ENCODE data around the gene TMPO.

TMPO gene

DNA sequence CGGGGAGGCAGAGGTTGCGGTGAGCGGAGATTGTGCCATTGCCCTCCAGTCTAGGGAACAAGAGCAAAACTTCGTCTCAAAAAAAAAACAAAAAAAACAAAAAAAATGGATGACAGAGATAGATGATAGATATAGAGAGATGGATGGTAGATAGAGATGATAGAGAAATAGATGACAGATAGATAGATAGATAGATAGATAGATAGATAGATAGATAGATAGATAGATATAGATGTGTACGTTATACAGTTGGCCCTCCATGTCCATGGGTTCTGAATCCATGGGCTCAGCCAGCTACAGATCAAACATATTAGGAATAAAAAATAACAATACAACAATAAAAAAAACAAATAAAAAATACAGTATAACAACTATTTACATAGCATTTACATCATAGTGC lies 65.3 kb downstream of the TMPO start:
- ChIA-PET POLR2A (interaction anchor here (1.3 kb wide), 1 partner anchor 13 kb away, joined by 4 read pairs; the partner anchor contains the start of gene SLC25A3), CTCF (interaction anchor here (0.7 to 2.8 kb wide), 2 partner anchors 14 to 27 kb away, joined by 3 to 13 read pairs; no protein-coding TSS in a partner anchor)
- no peak for TF ChIP-seq FOXM1 (IDR thresholded peaks at IDR 0.05; ENCODE audit: borderline replicate concordance)
- TF ChIP-seq FOXA1 (IDR thresholded peaks at IDR 0.05): no peak
- no peak for TF ChIP-seq SP1 (IDR thresholded peaks at IDR 0.05)
- TF ChIP-seq LEF1 (IDR thresholded peaks at IDR 0.05; ENCODE audit: borderline replicate concordance): no peak
- no peak for TF ChIP-seq ELF4 (IDR thresholded peaks at IDR 0.05)
- no peak for DNase-seq (ENCODE audit: extremely low spot score)

DNA sequence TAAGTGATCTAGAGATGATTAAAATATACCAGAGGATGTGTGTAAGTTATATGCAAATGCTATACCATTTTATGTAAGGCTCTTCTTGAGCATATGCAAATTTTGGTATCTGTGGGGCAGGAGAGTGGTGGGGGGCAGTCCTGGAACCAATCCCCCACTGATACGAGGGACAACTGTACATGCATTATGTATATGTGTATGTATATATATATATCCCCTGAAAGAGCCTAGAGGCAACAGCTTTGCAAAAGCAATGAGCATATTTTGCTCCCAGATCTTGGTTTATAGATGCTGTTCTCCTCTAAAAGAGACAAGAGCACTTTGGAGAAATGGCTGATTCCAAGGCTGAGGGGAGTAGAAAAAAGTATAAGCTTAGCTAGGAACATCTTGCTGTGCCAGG lies 65.7 kb downstream of the TMPO start:
- TF ChIP-seq FOXM1 (IDR thresholded peaks at IDR 0.05; ENCODE audit: borderline replicate concordance): no peak
- CTCF ChIA-PET: interaction anchor here (0.5 to 2.8 kb wide), 3 partner anchors 10 to 26 kb away, joined by 3 to 13 read pairs (median 3); no protein-coding TSS in a partner anchor
- POLR2A ChIA-PET: interaction anchor here (1.3 kb wide), 1 partner anchor 13 kb away, joined by 4 read pairs; the partner anchor contains the start of gene SLC25A3
- DNase-seq (ENCODE audit: extremely low spot score): no peak

DNA sequence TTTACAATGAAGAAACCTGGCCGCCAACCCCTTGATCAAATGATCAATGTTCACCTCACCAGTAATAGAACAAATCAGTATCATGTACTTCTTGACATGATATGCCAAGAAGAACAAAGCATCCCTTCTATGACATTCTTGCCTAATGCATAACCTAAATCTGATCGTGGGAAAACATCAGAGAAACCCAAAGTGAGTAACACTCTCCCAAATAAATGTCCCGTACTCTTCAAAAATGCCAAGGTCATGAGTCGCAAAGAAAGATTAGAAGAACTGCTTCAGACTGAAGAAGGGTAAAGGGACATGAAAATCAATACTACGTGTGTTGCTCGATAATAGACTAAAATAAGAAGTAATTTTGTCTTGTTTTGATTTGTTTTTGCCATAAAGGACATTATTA lies 66.7 kb downstream of the TMPO start:
- ChIA-PET POLR2A (interaction anchor here (1.3 kb wide), 1 partner anchor 12 kb away, joined by 4 read pairs; the partner anchor contains the start of gene SLC25A3), CTCF (no interaction called here)
- DNase-seq (ENCODE audit: extremely low spot score): no peak
- TF ChIP-seq ELF4 (IDR thresholded peaks at IDR 0.05): no peak
- no peak for TF ChIP-seq BHLHE40 (IDR thresholded peaks at IDR 0.05; ENCODE audit: borderline replicate concordance)
- no peak for TF ChIP-seq CTBP1 (IDR thresholded peaks at IDR 0.05; ENCODE audit: borderline replicate concordance)
- no peak for TF ChIP-seq TARDBP (IDR thresholded peaks at IDR 0.05)
- no peak for TF ChIP-seq FOXK2 (IDR thresholded peaks at IDR 0.05)
- TF ChIP-seq ZNF384 (IDR thresholded peaks at IDR 0.05): no peak
- no peak for TF ChIP-seq L3MBTL2 (conservative IDR thresholded peaks at IDR 0.05)

DNA sequence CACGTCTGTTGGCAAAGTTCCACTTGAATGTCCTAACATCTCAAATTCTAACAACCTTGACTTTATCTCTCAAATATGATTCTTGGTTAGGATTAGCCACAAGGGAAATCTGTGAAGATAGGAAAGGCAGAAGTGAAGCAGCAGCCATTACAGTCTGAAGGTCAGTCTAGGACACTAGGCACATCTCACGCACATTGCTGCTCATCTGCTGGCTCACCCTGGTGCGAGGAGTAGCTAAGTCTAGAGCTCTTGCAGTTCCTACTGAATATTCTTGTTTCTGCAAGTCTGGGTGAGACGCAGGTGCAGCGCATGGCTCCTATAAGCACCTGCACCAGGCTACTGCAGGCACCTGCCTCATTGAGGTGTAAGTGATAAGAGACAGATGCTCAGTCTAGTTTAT lies 71.7 kb downstream of the TMPO start:
- TF ChIP-seq SP1 (IDR thresholded peaks at IDR 0.05) (no peak), ARNT (IDR thresholded peaks at IDR 0.05) (no peak)
- ChIA-PET CTCF (no interaction called here), POLR2A (no interaction called here)
- DNase-seq (ENCODE audit: extremely low spot score): no peak

DNA sequence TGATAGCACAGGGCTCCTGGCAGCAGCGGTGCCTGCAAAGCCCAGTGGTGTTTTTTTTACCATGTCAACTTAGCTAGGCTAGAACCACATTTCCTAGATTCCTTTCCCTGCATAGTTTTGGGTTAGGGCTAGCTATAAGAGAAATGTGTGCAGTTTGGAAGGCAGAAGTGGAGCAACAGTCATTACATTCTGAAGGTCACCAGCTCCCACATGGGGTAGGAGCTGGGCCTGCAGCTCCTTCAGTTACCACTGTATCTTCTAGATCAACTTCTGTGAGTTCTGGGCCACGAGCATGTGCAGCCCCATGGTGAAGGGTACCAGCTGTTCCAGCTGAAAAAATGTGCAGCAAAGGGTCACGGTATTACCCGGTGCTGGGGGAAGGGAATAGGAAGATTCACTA lies 75.8 kb downstream of the TMPO start:
- TF ChIP-seq HDGF (IDR thresholded peaks at IDR 0.05; ENCODE audit: borderline replicate concordance) (no peak), FOXK2 (IDR thresholded peaks at IDR 0.05) (no peak), BHLHE40 (IDR thresholded peaks at IDR 0.05; ENCODE audit: borderline replicate concordance) (no peak), CTBP1 (IDR thresholded peaks at IDR 0.05; ENCODE audit: borderline replicate concordance) (no peak), L3MBTL2 (conservative IDR thresholded peaks at IDR 0.05) (no peak), ARNT (IDR thresholded peaks at IDR 0.05) (no peak)
- ChIA-PET CTCF (interaction anchor here (0.7 kb wide), 1 partner anchor 10 kb away, joined by 3 read pairs; no protein-coding TSS in a partner anchor), POLR2A (no interaction called here)
- DNase-seq (ENCODE audit: extremely low spot score): no peak

DNA sequence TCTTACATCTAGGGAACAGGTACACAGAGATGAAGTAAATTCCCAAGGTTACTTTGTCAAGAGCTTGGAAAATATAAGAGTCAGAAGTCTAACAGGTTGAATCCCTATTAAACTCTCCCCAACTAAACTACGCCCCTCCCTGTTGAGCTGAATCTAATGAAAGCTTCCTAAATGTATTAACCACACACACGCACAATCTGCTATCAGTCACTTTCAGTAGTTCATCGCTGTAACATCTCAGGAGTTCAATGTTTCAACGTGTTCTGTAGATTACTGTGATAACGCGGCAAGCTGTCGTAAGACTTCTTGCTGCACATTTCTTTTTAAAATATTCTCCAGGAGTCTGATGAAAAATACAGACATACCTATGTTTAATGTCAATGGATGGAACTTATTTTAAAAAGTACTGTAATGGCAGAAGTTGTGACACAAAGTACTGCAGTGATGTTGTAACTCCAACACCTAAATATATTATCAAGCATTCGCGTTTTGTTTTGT lies 77.5 kb downstream of the TMPO start:
- no peak for DNase-seq (ENCODE audit: extremely low spot score)
- POLR2A ChIA-PET: interaction anchor here (0.9 to 3.4 kb wide), 7 partner anchors 11 to 364 kb away, joined by 3 to 31 read pairs (median 9); partner anchors contain the start of genes APAF1, IKBIP and TMPO
- TF ChIP-seq FOXM1 (IDR thresholded peaks at IDR 0.05; ENCODE audit: borderline replicate concordance) (no peak), LEF1 (IDR thresholded peaks at IDR 0.05; ENCODE audit: borderline replicate concordance) (no peak)
- CTCF ChIA-PET: interaction anchor here (1.1 to 1.2 kb wide), 2 partner anchors 26 to 56 kb away, joined by 3 read pairs; no protein-coding TSS in a partner anchor

DNA sequence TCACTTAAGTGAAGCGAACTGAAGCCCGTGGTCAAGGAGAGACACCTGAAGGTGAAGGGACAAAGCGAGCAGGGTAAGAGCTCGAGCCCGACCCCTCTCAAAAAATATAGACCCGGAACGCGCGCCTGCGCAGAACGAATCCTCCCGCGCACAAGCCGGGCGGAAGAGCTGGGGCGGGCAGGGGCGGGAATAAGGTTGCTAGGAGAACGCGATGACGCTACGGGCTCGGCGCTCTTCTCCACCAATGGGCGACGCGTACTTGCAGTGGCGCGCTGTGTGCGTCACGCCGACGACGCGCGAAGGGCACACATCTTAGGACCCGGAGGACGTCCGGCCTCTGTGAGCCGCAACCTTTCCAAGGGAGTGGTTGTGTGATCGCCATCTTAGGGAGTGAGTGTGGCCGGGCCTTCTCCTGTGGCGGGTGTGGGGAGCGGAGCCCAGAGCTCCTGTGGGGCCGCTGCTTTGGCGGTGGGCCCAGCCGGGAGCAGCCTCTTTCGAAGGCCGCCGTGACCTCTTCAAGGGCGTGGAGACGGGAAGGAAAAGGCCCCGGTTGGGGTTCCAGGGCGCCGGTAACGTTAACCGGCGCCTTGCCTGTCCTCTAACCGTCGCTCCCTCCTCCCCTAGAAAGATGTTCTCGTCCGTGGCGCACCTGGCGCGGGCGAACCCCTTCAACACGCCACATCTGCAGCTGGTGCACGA lies 78.1 kb downstream of the TMPO start, which contains the start of gene SLC25A3:
Gene SLC25A3 (plus strand): TSS at position 336 of the 699 bp plus-strand sequence. CDS start 293 bp downstream, at position 629.
- peak; percentile 98 for DNase-seq (ENCODE audit: extremely low spot score)
- TF ChIP-seq, protein P1, sequence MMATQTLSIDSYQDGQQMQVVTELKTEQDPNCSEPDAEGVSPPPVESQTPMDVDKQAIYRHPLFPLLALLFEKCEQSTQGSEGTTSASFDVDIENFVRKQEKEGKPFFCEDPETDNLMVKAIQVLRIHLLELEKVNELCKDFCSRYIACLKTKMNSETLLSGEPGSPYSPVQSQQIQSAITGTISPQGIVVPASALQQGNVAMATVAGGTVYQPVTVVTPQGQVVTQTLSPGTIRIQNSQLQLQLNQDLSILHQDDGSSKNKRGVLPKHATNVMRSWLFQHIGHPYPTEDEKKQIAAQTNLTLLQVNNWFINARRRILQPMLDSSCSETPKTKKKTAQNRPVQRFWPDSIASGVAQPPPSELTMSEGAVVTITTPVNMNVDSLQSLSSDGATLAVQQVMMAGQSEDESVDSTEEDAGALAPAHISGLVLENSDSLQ (IDR thresholded peaks at IDR 0.05): 0 out of 2 replicates have a peak, but pooled peaks have one; percentile 8
- TF ChIP-seq SUZ12 (IDR thresholded peaks at IDR 0.05) (no peak), L3MBTL2 (conservative IDR thresholded peaks at IDR 0.05) (no peak), SP1 (IDR thresholded peaks at IDR 0.05) (no peak), NFRKB (IDR thresholded peaks at IDR 0.05) (no peak), HDGF (IDR thresholded peaks at IDR 0.05; ENCODE audit: borderline replicate concordance) (no peak), ELF4 (IDR thresholded peaks at IDR 0.05) (peak; percentile 81), FOXK2 (IDR thresholded peaks at IDR 0.05) (no peak), CTBP1 (IDR thresholded peaks at IDR 0.05; ENCODE audit: borderline replicate concordance) (no peak), ARNT (IDR thresholded peaks at IDR 0.05) (no peak), FOXM1 (IDR thresholded peaks at IDR 0.05; ENCODE audit: borderline replicate concordance) (no peak), BHLHE40 (IDR thresholded peaks at IDR 0.05; ENCODE audit: borderline replicate concordance) (no peak), LEF1 (IDR thresholded peaks at IDR 0.05; ENCODE audit: borderline replicate concordance) (no peak), ZNF384 (IDR thresholded peaks at IDR 0.05) (no peak)
- ChIA-PET CTCF (interaction anchor here (0.6 to 2.1 kb wide), 4 partner anchors 21 to 70 kb away, joined by 3 to 12 read pairs (median 5); no protein-coding TSS in a partner anchor), POLR2A (interaction anchor here (0.6 to 3.4 kb wide), 14 partner anchors 8 to 365 kb away, joined by 3 to 31 read pairs (median 4); partner anchors contain the start of genes APAF1, IKBIP and TMPO)
